ENCODE results near the gene CELF1. TPM values are rescaled to one million over a fixed set of nuclear protein-coding genes. Genes with fewer than 3 reads are reported as not detected.

CELF1 gene
- total and polyA plus RNA-seq, 10 of the 15 experiments (the other 5 are each of a cell fraction or from before 2014, with no cell fraction given), result 35.3 to 128 (median 85.7) TPM

GRCh38 chr11:47487421-47487820 is 65.5 kb downstream of the CELF1 start:
- BruUV-seq (replicated peaks), result no TSS peak
- no peak for DNase-seq (ENCODE audit: low read depth, low spot score)
- Histone ChIP-seq H3K36me3 (ENCODE audit: control insufficient read depth in 2 of 2, insufficient read depth in 2 of 2, low read length in 1 of 2) (peaks cover 10 to 32% of the 10 kb centered on the region in 2 experiments), H3K4me1 (ENCODE audit: control insufficient read depth, insufficient read depth, low read length) (no peaks in the 10 kb centered on the region), H3K27me3 (replicated peaks in 1 of 2; ENCODE audit: control insufficient read depth in 2 of 2, insufficient read depth in 2 of 2, low read length in 1 of 2) (no peaks in the 10 kb centered on the region), H3K9ac (ENCODE audit: control insufficient read depth, insufficient read depth, low read length) (no peak overlapping the region), H3K4me2 (ENCODE audit: control insufficient read depth, insufficient read depth) (no peak overlapping the region), H3K27ac (ENCODE audit: control insufficient read depth, insufficient read depth) (no peak overlapping the region), H3K79me2 (ENCODE audit: control insufficient read depth, insufficient read depth, low read length) (peaks cover 5% of the 10 kb centered on the region), H3K4me3 (no peak overlapping the region), H3K9me3 (replicated peaks; ENCODE audit: control insufficient read depth, insufficient read depth, low read length) (no peaks in the 10 kb centered on the region), H2AFZ (ENCODE audit: control insufficient read depth, low read depth, low read length) (no peak overlapping the region), H4K20me1 (ENCODE audit: control insufficient read depth, insufficient read depth) (no peaks in the 10 kb centered on the region)
- ATAC-seq, result no peak
- TF ChIP-seq, protein P1, sequence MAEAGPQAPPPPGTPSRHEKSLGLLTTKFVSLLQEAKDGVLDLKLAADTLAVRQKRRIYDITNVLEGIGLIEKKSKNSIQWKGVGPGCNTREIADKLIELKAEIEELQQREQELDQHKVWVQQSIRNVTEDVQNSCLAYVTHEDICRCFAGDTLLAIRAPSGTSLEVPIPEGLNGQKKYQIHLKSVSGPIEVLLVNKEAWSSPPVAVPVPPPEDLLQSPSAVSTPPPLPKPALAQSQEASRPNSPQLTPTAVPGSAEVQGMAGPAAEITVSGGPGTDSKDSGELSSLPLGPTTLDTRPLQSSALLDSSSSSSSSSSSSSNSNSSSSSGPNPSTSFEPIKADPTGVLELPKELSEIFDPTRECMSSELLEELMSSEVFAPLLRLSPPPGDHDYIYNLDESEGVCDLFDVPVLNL (IDR thresholded peaks at IDR 0.05; ENCODE audit: low read depth, low read length), result no peak
- TF ChIP-seq NRF1 (conservative IDR thresholded peaks at IDR 0.05; ENCODE audit: low read depth, low read length) (no peak), SMAD1 (IDR thresholded peaks at IDR 0.05; ENCODE audit: low read depth, partially characterized antibody) (no peak), NR2C1 (IDR thresholded peaks at IDR 0.05) (no peak), CHD2 (IDR thresholded peaks at IDR 0.05; ENCODE audit: borderline replicate concordance, low read depth, low read length) (no peak), MEF2A (IDR thresholded peaks at IDR 0.05; ENCODE audit: insufficient read depth, low read depth, low read length) (no peak), ZNF384 (IDR thresholded peaks at IDR 0.05; ENCODE audit: borderline replicate concordance, low read depth, low read length) (no peak)
- POLR2A ChIA-PET, result no interaction called here
- FAIRE-seq, result no peak
- CTCF ChIA-PET, result interaction anchor here (1.8 to 2.1 kb wide), 2 partner anchors 11 to 66 kb away, joined by 3 to 8 read pairs; partner anchors contain the start of gene CELF1
- in situ Hi-C loops (cut with MboI), result no loop called here
- 98% methylated on average over 2 of the region's 2 CpGs for WGBS (ENCODE audit: insufficient coverage, insufficient replicate concordance, low lambda C conversion rate, missing lambda C conversion rate)
- SMC1A ChIA-PET (ENCODE audit: uncharacterized antibody, unreplicated experiment), result interaction anchor here (0.5 to 2.0 kb wide), 5 partner anchors 16 to 1355 kb away, joined by 3 to 5 read pairs (median 3); no protein-coding TSS in a partner anchor
- RAD21 ChIA-PET (ENCODE audit: unreplicated experiment), result interaction anchor here (1.0 kb wide), 1 partner anchor 23 kb away, joined by 3 read pairs; no protein-coding TSS in a partner anchor
- intact Hi-C loops (cut with micrococcal nuclease; ENCODE audit: unreplicated experiment), result no loop called here
